Skin epidermis (tissue), 12 donors: ENCODE data around the gene CCL27.
"Not testable (repeated sequence)": the region's sequence is repeated elsewhere in the genome, so short reads cannot be mapped to it uniquely, and the experiment has no call there.

Source experiments
- H3K27ac ChIP-seq, 21 experiments: fragments of 200-600 bp; sonication (generic) in 11 of 21; one replicate each; pipeline ENCODE4 v1.5.0; 2020; ENCODE audit warnings: mild to moderate bottlenecking in 3 of 21, inconsistent platforms in 2 of 21, moderate library complexity in 2 of 21
- H3K4me3 ChIP-seq, 7 experiments: fragments of 200-600 bp; sonication (generic) in 2 of 7; one replicate each; pipeline ENCODE4 v1.5.0; 2020; ENCODE audit warnings: inconsistent platforms in 2 of 7, mild to moderate bottlenecking in 2 of 7, moderate library complexity in 1 of 7

The CCL27 gene

DNA sequence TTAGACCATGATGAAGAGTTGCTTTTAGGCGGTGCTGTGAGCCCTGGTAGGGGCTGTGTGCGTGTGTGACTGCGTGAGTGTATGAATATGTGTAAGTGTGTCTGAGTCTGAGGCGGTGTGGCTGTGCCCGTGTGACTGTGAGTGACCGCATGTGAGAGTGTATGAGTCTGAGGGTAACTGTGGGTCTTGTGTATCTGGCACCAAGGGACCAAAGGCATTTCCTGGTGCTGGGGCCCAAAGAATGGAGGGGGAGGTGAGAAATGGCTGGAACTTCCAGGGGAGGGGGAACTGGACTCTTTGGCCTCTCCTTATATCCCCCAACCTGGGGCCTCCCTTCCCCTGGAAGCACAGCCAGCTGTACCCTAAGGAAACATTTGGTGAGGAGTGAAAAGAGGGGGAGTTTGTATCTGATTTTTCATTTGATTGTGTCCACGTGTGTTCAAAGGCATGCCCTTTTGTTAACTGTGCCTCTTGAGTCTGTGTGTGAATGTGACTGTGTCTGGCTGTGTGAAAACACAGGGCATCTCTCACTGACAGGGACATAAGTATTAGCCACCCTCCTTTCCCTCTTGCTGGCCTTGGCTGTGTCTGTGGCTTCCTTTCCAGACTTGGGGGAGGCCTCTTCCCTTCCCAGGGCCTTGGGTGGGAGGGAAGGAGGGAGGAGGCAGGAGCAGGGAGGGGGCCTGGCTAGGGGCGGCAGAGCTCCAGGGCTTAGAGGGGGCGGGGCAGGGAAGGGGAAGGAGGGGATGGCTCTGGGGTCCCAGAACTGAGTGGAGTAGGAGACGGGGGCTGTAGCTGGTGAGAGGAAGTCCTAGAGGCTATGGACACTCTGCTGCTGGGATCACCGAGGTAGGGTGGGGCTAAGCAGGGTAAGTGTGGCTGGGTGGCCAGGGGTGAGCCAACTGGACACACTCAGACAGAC, 9.0 kb downstream of the CCL27 start:
- Histone ChIP-seq H3K4me3 (peak overlapping the region in 1 of 7 experiments; percentile 39), H3K27ac (peak overlapping the region in 19 of 21 experiments; percentile 7 to 89 (median 74))

DNA sequence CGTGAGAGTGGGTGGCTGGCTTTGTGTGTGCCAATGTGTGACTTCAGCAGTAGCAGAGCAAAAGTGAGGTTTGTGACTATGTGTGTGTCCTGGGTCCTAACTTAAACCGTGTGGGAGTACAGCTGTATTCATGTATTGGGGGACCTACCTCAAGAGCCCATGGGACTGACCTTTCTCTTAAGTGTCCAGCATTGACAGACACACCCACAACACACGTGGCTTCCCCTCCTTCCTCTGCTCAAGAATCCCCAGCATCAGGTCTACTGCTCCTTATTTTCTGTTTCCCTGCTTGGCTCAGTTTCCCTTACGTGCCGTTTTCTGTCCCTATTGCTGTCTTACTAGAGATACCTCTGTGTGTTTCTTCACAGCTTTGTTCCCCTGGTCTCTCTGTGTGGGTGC, 9.9 kb downstream of the CCL27 start:
- peak overlapping the region in 5 of 7 experiments; percentile 14 to 39 (median 23) for H3K4me3 ChIP-seq
- peak overlapping the region in 18 of 21 experiments; percentile 27 to 89 (median 74) for H3K27ac ChIP-seq

GRCh38 chr9:34651876-34652601, 10.4 kb downstream of the CCL27 start, which contains the start of gene IL11RA:
Gene IL11RA (plus strand): TSS chr9:34652185. CDS start chr9:34655218, 3,033 bp downstream.
- Histone ChIP-seq H3K27ac (peak within 1 kb of the TSS in 19 of 21 experiments; percentile 29 to 89 (median 74)), H3K4me3 (peak within 1 kb of the TSS; percentile 6 to 39 (median 22))

DNA sequence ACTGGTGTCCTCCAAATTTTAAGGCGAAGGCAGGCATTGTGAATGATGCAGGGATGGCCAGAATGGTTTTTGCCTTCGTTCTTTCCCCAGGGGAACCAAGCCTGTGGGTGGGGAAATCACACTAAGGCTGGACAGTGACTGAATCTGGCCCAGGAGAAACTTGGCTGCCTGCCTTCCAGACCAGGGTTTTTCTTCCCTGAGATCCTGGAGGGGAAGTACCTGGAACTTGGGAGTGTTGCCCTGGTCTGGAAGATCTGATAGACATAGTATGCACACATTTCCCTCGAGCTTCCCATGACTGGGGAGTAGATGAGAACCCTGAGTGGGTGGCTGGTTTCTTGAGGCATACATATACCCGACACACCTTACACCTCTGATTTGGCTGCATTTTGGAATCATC, 11.1 kb downstream of the CCL27 start:
- Histone ChIP-seq H3K4me3 (peak overlapping the region in 3 of 7 experiments; percentile 15 to 39 (median 25)), H3K27ac (peak overlapping the region in 19 of 21 experiments; percentile 29 to 89 (median 74))

- no peak overlapping the region for H3K4me3 ChIP-seq
- peak overlapping the region in 9 of 21 experiments; percentile 72 to 89 (median 80) for H3K27ac ChIP-seq
Observed at GRCh38 chr9:34650816-34651215, 11.6 kb downstream of the CCL27 start.

GRCh38 chr9:34648673-34649072, 13.8 kb downstream of the CCL27 start:
- Histone ChIP-seq H3K4me3 (peak overlapping the region in 1 of 7 experiments; percentile 65), H3K27ac (peak overlapping the region in 5 of 21 experiments; percentile 78 to 92 (median 87))

GRCh38 chr9:34647651-34648050, 14.8 kb downstream of the CCL27 start:
- Histone ChIP-seq H3K27ac (peak overlapping the region in 20 of 21 experiments; percentile 70 to 92 (median 86)), H3K4me3 (peak overlapping the region; percentile 53 to 71 (median 63))

DNA sequence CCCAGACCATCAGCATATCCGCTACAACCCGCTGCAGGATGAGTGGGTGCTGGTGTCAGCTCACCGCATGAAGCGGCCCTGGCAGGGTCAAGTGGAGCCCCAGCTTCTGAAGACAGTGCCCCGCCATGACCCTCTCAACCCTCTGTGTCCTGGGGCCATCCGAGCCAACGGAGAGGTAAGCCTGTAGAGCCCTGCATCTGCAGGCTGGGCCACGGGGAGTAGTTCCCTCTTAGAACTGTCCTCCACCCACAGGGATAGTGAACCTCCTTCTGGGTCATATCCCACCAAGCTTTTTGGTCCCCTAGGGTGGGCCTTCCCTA, 15.4 kb downstream of the CCL27 start:
- peak overlapping the region; percentile 2 to 92 (median 85) for H3K27ac ChIP-seq

GRCh38 chr9:34646211-34647083, 16.0 kb downstream of the CCL27 start, which contains the start of gene GALT:
Gene GALT (plus strand): TSS chr9:34646675. CDS start chr9:34646705, 30 bp downstream.
- peak within 1 kb of the TSS; percentile 53 to 71 (median 63) for H3K4me3 ChIP-seq
- peak within 1 kb of the TSS; percentile 26 to 92 (median 85) for H3K27ac ChIP-seq

More for the DNA sequence above, 15.4 kb downstream of the CCL27 start:
- peak overlapping the region; percentile 53 to 71 (median 63) for H3K4me3 ChIP-seq

GRCh38 chr9:34644766-34645314, 17.6 kb downstream of the CCL27 start:
- H3K4me3 ChIP-seq, result no peak overlapping the region
- no peak overlapping the region for H3K27ac ChIP-seq

DNA sequence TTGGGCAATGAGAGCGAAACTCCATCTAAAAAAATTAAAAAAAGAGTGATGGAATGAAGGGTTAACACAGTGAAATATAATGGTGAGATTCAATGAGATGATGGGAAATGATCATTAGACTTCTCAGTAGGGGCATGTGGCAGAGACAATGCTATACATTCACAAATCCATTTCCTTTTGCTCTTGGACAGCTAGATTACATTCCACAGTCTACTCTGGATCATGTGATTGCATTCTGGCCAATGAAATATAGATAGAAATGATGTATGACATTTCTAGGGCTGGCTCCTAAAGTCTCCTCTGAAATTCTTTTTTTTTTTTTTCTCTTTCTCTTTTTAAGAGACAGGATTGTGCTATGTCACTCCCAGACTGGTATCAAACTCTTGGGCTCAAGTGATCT, 19.8 kb downstream of the CCL27 start:
- no peak overlapping the region for H3K4me3 ChIP-seq
- no peak overlapping the region for H3K27ac ChIP-seq

DNA sequence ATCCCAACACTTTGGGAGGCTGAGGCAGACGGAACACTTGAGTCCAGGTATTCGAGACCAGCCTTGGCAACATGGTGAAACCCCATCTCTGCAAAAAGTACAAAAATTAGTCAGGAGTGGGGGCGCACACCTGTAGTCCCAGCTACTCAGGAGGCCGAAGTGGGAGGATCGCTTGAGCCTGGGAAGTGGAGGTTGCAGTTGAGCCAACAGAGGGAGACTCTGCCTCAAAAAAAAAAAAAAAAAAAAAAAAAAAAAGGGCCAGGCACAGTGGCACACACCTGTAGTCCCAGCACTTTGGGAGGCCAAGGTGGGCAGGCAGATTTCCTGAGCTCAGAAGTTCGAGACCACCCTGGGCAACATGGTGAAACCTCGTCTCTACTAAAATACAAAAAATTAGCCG, 23.1 kb downstream of the CCL27 start:
- H3K4me3 ChIP-seq, H3K27ac ChIP-seq: not testable (repeated sequence)

- Histone ChIP-seq H3K27ac (peak overlapping the region in 20 of 21 experiments; percentile 73 to 92 (median 88)), H3K4me3 (peak overlapping the region; percentile 48 to 85 (median 69))
Observed at GRCh38 chr9:34638138-34638445, 24.4 kb downstream of the CCL27 start.

GRCh38 chr9:34637356-34638137, 24.9 kb downstream of the CCL27 start, which contains the start of gene SIGMAR1:
Gene SIGMAR1 (minus strand): TSS chr9:34637787. CDS start chr9:34637697, 90 bp downstream.
- peak within 1 kb of the TSS; percentile 3 to 92 (median 87) for H3K27ac ChIP-seq
- peak within 1 kb of the TSS; percentile 48 to 85 (median 69) for H3K4me3 ChIP-seq

DNA sequence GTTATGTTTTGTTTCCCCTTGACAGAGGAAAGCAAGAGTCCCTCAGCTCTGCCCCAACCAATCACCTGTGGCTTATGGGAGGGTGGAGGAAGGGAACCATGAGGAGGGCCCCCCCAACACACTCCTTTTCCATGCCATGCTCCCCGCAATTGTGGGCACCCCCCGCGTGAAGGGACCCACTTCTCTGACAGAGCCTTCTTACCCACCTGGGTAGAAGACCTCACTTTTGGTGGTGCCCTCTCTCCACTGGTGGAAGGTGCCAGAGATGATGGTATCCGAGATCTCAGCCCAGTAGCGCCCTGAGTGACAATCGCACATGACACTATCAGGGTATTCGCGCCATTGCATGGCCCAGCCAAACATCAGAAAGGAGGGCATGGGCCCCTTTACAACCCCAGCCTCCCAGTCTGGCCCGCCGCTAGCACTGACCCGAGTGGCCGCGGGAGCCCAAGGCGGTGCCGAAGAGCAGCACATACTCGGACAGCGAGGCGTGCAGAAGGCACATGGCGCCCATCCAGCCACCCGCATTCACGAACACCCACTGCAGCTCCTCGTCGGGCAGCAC, 25.6 kb downstream of the CCL27 start:
- H3K4me3 ChIP-seq, result peak overlapping the region; percentile 48 to 85 (median 69)
- H3K27ac ChIP-seq, result peak overlapping the region; percentile 3 to 92 (median 87)

- Histone ChIP-seq H3K27ac (no peak overlapping the region), H3K4me3 (no peak overlapping the region)
Observed at GRCh38 chr9:34635556-34635955, 26.9 kb downstream of the CCL27 start.

- Histone ChIP-seq H3K27ac (no peak overlapping the region), H3K4me3 (no peak overlapping the region)
Observed at GRCh38 chr9:34634551-34635248, 27.8 kb downstream of the CCL27 start.
